GM18517 (cell line): ENCODE results near the gene ZNRF1.
"Not testable (repeated sequence)": the region's sequence is repeated elsewhere in the genome, so short reads cannot be mapped to it uniquely, and the experiment has no call there.

Experiments used
- ATAC-seq: cut with Tn5 transposase; IDR thresholded peaks from one replicate; pipeline ENCODE4 v1.9.1; 2021; ENCODE audit warnings: mild to moderate bottlenecking, moderate library complexity; ENCODE audit not compliant: unreplicated experiment

Gene ZNRF1

DNA sequence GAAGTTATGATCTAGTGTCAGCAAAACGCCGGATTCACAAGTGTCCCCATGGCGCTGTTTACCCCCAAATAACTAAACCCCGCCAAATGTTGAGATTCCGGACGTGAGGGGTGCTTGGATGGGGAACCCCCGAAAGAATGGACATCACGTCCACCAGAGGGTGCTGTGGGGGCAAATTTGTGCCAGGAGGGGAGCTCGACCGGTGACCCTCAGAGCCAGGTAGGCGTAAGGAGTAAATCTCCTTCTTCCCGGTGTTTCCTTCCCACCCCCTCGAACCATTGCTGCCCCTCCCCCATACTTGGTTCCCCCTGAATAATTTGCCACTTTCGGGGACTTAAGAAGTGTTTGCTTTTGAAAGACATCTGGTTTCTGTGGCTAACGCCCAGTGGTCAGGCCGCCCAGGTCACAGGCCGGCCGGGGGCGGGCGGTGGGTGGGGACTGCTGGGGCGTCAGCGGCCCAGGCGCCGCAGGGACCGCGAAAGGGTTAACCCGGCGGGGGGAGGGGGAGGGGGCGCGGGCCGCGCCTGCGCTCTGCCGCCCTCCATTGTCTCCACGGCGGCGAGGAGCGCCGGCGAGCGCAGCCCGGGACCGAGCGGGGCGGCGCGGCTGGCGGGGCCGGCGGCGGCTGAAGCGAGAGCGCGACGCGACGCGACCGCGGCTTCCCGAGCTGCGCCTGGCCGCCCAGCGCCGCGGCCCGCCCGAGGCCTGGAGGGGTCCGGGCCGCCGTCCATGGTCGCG lies at the start of gene ZNRF1:
ZNRF1 (plus strand) TSS at position 544 of the 738 bp plus-strand sequence. CDS start 648 bp downstream, outside the sequence.
- peak; percentile 59 for ATAC-seq

DNA sequence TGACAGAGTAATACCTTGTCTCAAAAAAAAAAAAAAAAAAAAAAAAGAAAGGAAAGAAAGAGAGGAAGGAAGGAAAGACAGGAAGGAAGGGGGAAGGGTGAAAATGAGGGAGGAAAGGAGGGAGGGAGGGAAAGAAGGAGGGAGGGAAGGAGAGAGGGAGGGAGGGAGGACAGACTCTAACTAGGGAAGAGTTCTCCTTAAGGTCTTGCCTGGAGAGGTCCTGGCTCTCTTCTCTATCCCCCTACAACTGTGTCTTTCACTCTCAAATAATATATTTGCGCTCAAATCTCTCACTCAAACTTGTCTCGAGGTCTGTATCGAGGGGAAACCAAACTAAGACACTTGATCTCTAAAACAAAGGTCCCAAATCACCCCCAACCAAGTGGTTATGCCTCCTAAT lies 49.5 kb upstream of the ZNRF1 start:
- no peak for ATAC-seq

DNA sequence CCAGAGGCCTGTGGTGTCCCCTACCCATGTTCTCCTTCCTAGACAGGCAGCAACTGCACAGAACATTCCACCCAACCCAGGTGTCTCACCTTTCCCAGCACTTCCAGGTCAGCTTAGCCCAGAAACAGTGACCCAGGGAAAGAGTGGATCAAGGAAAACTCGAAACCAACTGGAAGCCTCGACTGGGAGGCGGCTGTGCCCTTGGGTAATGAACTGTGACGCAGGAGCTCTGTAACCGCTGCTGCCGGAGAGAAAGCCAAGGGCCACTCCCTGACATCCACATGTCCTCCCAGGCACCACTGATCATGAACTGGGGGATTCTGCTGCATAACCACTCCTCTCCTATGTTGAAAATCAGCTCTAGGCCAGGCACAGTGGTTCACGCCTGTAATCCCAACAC lies 48.3 kb upstream of the ZNRF1 start:
- no peak for ATAC-seq

DNA sequence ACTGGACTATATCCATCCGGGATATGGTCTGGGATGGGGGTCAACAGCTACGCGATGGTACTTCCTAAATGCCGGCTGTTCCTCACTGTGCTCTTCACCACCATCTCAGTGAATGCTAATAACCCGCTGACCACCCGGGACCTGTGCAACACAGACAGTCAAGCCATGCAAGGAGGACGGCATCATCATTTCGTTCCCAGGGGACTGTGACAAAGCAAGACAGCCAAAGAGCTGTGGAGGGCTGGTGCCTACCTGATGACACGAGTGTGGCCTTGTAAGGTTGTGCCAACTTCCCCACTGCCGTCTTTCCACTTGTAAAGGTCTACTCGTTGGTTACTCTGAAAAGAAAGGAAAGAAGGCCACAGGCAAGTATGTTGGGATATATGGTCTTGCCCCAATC lies 47.6 kb upstream of the ZNRF1 start:
- ATAC-seq, result no peak

DNA sequence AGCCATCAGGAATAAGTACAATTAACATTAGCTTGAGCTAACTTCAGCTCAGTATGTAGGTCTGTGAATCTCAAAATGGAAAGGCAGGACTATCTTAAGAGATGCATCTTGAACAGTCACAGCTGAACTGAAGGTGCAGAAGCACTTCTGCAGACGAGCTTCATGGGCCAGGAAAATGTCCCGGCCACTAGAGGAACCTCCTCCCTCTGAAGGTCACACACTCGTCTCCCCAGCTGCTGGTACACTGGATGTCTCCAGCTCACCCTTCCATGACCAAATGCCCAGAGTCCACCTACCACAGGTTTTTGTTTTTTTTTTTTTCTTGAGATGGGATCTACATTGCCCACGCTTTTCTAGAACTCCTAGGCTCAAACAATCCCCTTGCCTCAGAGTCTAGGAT lies 47.1 kb upstream of the ZNRF1 start:
- no peak for ATAC-seq

DNA sequence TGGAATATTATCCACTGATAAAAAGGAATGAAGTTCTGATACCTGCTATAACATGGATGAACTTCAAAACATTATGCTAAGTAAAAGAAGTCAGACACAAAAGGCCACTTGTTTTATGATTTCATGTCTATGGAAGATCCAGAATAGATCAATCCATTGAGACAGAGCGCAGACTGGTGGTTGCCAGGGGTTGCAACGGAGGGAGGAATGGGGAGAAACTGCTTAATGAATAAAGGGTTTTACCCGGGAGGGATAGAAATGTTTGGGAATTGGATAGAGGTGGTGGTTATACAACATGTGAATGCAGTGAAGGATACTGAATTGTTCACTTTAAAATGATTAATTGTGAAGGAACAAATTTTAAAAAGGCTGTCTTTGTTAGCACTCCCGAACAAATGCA lies 44.1 kb upstream of the ZNRF1 start:
- ATAC-seq, result no peak

DNA sequence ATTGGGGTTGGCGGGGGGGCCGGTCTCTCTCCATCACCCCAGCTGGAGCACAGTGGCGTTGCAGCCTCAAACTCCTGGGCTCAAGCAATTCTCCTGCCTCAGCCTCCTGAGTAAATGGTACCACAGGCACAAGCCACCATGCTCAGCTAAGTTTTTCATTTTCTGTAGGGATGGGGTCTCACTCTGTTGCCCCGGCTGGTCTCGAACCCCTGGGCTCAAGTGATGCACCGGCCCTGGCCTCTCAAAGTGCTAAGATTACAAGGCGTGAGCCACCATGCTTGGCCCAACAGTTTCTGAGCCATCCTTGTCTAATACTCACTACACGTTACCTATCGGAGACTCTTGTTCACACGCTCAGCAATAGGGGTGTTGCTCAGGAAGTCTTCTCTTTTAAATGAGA lies 25.5 kb upstream of the ZNRF1 start:
- ATAC-seq, result no peak

DNA sequence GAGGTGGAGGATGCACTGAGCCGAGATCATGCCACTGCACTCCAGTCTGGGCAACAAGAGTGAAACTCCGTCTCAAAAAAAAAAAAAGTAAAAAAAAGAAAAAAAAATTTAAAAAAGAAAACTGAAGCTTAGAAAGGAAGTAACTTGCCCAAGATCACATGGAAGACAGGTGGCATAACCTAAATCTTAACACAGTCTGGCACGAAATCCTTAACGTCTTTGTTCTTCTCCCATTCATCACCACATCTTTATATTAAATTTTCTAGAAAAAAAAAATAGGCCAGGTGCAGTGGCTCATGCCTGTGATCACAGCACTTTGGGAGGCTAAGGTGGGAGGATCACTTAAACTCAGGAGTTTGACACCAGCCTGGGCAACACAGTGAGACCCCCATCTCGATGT lies 23.2 kb upstream of the ZNRF1 start:
- no peak for ATAC-seq

DNA sequence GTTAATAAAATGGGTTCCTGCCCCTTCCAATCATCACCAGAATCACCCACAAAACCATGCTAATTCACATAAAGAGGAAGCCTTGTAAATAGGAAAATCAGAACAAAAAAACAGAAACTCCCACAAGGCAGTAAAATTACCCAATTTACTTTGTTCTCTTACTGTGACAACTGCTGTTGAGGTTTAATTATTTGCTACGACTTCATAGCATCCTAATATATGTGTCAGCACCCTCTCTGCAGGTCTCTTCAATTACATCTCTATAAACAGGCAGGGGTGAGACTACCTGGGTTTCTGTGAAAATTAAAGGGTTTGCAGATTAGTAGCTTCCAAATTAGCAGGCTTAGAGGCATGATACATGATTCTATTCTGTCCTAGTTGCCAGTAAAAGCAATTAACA lies 16.6 kb upstream of the ZNRF1 start:
- no peak for ATAC-seq

DNA sequence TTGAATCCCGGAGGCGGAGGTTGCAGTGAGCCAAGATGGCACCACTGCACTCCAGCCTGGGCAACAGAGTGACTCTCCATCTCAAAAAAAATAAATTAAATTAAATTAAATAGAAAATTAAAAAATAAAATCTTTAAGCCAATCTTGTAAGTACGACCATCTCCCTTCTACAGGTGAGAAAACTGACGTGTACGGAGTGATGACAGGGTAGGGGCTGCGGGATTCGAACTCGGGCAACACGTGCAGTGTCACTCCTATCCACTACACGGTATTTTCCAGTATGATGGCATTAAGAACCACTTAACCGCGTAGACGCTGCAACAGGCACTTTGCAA lies 14.7 kb upstream of the ZNRF1 start:
- ATAC-seq, result no peak

DNA sequence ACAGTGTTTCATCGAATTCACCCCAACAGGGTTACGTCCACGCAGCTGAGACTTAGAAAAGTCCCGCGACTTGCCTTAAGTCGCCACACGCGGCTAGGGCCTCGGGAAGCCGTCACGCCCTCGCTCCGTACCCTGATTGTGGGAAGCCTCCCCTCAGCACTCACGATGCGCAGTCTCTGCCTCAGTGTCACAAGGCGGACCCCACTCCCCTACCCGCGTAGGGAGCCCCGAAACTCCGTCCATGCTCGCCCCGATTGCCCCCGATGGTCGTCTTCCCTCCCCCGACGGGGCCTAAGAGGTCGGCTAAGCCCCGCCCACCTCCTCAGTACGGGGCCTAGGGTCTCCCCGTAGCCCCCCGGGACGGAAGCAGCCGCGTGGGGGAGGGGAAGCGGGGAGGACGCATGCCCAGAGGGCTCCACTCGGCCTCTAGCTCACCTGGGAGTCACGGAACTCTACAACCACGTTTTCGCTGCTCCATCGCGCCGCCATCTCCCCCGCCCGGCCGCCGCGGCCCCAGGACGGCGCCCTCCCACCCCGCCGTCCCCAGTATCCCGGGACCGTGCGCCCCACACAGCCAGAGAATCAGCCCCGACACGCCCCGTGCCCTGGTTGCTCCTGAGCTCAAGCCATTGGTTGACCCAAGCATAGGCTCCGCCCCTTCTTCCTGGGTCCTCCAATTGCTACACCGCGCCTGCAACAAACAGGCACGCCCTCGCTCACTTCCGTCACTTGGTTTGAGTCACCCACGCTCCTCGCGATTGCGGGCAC lies 14.1 kb upstream of the ZNRF1 start, which contains the start of gene WDR59:
WDR59 (minus strand) TSS at position 595 of the 768 bp plus-strand sequence; CDS start at position 489, 106 bp downstream.
- peak; percentile 98 for ATAC-seq

DNA sequence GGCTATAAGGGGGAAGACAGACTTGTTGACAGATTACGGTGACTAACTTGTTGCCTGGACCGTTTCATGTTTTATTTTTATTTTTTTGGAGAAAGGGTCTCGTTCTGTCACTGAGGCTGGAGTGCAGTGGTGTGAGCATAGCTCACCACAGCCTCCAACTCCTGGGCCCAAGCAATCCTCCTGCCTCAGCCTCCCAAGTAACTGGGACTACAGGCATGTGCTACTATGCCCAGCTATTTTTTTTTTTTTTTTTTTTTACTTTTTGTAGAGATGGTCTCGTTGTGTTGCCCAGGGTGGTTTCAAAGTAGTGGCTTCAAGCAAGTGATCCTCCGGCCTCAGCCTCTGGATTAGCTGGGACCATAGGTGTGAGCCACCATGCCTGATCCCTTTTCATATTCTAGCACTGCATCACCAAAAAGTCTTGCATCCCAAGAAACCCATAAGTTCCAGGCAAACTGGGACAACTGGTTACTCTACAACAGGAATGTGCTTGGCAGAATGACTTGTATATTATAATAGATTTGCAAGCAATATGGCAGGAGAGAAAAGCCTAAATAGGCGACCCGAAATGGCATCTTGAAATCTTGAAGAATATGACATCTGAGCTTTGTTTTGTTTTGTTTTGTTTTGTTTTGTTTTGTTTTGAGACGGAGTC lies 11.7 kb upstream of the ZNRF1 start:
- no peak for ATAC-seq

DNA sequence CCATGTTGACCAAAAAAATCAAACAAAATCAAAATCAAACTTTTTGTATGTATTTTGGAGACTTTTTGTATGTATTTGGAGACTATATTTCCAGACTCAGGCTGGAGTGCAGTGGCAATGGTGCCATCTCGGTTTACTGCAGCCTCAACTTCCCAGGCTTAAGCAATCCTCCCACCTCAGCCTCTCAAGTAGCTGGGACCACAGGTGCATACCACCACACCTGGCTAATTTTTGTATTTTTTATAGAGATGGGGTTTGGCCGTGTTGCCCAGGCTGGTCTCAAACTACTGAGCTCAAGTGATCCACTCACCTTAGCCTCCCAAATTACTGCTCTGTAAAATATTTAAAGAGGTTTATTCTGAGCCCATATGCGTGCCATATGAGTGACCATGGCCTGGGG lies 9.0 kb upstream of the ZNRF1 start:
- not testable (repeated sequence) for ATAC-seq

DNA sequence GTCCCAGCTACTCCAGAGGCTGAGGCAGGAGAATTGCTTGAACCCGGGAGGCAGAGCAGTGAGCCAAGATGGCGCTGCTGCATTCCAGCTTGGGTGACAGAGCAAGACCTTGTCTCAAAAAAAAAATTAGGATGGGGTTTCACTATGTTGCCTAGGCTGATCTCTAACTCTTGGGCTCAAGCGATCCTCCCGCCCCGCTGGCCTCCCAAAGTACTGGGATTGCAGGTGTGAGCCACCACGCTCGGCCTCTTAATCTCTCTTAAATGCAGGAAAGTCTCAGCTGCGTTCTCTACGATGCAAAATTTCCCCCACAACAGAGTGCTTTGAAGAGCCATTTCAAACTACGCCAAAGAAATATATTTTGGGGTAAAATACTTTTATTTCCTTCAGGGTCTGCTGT lies 8.0 kb upstream of the ZNRF1 start:
- no peak for ATAC-seq

DNA sequence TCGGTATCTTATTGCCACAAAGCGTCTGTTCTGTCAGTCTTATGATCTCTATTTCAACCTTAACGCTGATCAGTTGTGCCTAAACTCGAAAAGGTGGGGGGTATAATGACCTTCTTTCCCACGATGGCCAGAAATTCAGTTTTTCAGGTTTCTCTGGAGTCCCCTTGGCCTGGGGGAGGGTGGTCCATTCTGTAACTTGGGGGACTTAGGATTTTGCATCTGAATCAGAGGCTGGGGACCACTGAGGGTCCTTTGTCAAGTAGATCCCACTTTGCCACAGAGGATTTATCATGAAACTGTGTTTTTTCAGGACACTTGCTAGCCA lies 7.6 kb upstream of the ZNRF1 start:
- no peak for ATAC-seq

DNA sequence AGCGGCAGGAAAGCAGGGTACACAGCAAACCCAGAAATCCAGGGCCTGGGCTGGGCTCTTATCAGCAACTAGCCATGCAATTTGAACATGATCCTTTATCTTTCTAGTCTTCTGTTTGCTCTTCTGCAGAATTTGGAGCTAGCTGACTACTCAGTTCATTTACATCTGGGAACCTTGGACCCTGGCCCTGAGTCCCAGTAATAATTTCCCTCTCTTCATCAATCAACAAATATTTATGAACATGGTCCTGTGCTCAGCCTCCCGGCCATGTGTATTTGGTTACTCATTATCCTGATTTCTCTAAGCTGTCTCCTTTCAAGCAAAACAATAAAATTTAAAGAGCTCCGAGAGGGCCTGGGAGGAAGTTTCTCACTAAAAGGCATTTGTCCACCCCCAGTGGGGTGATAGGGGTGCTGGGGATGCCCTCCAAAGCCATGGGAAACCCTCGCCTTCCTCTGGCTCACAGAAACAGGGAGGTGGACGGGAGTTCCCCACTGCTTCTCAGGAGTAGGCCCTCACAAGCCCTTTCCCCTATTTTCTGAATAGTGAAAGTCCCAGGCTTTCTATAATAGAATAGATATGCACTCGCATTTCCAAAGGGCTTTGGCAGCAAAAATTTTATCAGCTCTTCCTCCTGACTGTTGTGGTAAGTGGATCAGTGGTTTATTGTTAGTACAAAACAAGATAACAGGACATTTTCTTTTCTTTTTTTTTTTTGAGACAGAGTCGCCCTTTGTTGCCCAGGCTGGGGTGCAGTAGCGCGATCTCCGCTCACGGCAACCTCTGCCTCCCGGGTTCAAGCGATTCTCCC lies 7.0 kb upstream of the ZNRF1 start:
- no peak for ATAC-seq

DNA sequence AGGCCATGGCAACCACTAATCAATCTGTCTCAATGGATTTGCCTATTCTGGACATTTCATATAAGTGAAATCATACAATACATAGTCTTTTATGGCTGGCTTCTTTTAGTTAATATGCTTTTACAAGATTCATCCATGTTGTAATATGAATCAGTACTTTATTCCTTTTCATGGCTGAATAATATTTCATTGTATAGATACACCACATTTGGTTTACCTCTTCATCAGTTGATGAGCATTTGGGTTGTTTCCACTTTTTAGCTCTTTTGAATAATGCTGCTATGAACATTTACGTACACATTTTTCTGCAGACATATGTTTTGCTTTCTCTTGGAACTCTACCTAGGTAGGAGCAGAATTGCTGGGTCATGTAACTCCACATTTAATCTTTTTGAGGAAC lies 2.8 kb upstream of the ZNRF1 start:
- ATAC-seq, result no peak

DNA sequence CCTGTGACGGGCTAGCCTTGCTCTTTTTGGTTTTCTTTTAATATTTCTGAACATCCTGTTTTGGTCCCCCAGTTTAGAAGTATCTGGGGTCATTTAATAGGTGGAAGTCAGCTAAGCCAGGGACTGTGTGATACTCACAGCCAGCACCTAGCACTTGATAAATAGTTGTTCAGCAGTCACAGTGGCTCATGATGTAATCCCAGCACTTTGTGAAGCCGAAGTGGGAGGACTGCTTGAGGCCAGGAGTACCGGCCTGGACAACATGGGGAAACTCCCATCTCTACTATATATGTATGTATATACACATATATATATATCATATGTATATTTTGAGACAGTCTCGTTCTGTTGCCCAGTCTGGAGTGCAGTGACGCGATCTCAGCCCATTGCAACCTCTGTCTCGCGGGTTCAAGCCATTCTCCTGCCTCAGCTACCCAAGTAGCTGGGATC lies 1.8 kb upstream of the ZNRF1 start:
- no peak for ATAC-seq

DNA sequence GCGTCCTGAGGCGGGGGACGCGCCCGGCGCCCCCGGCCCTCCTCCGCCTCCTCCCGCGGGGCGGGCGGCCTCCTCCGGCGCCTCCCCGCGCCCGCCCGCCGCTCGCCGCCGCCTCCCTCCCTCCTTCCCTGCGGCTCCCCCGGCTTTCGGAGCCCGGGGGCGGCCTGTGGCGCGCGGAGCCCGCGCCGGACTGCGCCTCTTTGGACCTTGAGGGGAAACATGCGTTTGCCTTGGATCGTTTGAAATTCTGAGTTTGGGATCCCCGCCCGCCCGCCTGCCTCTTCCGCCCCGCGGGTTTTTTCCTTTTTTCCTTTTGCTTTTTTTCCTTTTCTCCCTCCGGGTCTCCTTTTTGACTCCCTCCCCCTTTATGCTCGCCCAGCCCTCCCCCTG lies 390 bp downstream of the ZNRF1 start:
- peak; percentile 16 for ATAC-seq

DNA sequence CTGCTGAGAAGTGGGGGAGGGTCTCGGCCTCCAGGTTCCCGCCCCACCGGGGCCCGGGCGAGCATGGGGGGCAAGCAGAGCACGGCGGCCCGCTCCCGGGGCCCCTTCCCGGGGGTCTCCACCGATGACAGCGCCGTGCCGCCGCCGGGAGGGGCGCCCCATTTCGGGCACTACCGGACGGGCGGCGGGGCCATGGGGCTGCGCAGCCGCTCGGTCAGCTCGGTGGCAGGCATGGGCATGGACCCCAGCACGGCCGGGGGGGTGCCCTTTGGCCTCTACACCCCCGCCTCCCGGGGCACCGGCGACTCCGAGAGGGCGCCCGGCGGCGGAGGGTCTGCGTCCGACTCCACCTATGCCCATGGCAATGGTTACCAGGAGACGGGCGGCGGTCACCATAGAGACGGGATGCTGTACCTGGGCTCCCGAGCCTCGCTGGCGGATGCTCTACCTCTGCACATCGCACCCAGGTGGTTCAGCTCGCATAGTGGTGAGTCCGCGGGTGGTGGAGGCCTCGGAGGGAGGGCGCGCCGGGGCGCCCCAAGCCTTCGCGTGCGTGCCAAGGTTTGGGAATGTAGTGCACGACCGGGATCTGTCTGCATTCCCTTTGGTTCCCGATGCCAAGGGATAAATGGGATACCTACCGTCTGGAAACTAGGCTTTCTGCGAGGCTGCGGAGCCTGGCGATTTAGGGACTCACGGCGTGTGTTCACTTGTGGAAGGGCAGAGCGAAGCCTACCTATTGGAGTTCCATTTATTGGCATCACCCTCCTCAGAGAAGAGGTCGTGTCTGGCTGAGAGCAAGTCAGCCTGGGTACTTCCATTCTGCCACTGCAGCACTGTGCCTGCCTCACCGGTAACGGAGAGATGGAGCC lies 1.0 kb downstream of the ZNRF1 start:
- ATAC-seq, result no peak
